Transverse colon (tissue), 4 donors: ENCODE data around the gene SEC24A.
"Not testable (repeated sequence)": the region's sequence is repeated elsewhere in the genome, so short reads cannot be mapped to it uniquely, and the experiment has no call there.

Experiments used
- CTCF ChIP-seq, 5 experiments: fragments of 200-600 bp in 3 of 5; fragments of 450-650 bp in 2 of 5; sonication (generic) in 3 of 5; IDR thresholded peaks; 1 replicate in 2 of 5; 2 replicates in 3 of 5; pipeline ENCODE4 v1.5.1; 2016 to 2017; ENCODE audit warnings: antibody characterized with exemption in 5 of 5, inconsistent platforms in 3 of 5, mild to moderate bottlenecking in 2 of 5, moderate library complexity in 1 of 5
- POLR2A ChIP-seq: fragments of 450-650 bp; IDR thresholded peaks from one replicate; pipeline ENCODE4 v1.6.1; 2016; ENCODE audit warnings: antibody characterized with exemption, mild to moderate bottlenecking, moderate library complexity
- POLR2AphosphoS5 ChIP-seq, 3 donors: sonication (generic); formaldehyde crosslinking; IDR thresholded peaks; one replicate each; pipeline ENCODE4 v1.6.1; 2016; ENCODE audit warnings: antibody characterized with exemption in 3 of 3

- TF ChIP-seq POLR2A; CTCF (IDR thresholded peaks at IDR 0.05); POLR2AphosphoS5 (IDR thresholded peaks at IDR 0.05): not testable (repeated sequence)
These were observed 13.2 kb upstream of the SEC24A start for GRCh38 chr5:134635366-134635765.
